ENCODE results near the gene SUPT5H.

Gene SUPT5H

GRCh38 chr19:39401549-39402345 is 43.6 kb upstream of the SUPT5H start:
- Histone ChIP-seq H3K79me2 (ENCODE audit: insufficient read depth, low read length) (no peaks in the 10 kb centered on the region; the same call in 1 of the 2 replicates), H3K4me3 (ENCODE audit: insufficient read depth, low read length, poor library complexity, severe bottlenecking) (no peak overlapping the region), H3K36me3 (ENCODE audit: low read length) (no peaks in the 10 kb centered on the region), H3F3A (ENCODE audit: insufficient read depth) (peaks cover 30% of the 10 kb centered on the region), H3K9me2 (replicated peaks; ENCODE audit: insufficient read depth, low read length) (no peaks in the 10 kb centered on the region), H3K9ac (ENCODE audit: low read length) (peak overlapping the region; percentile 45), H3K27ac (ENCODE audit: low read depth, low read length) (peak overlapping the region; percentile 57), H3K27me3 (ENCODE audit: low read length) (no peaks in the 10 kb centered on the region), H4K20me1 (ENCODE audit: low read depth, low read length) (no peaks in the 10 kb centered on the region), H3K9me3 (ENCODE audit: insufficient read depth, low read length) (no peaks in the 10 kb centered on the region), H3K4me2 (ENCODE audit: low read depth, low read length, poor library complexity, severe bottlenecking) (peak overlapping the region; percentile 45), H2AFZ (ENCODE audit: low read depth, low read length, severe bottlenecking) (peak overlapping the region; percentile 75)
- TF ChIP-seq CTCF (IDR thresholded peaks at IDR 0.05; ENCODE audit: insufficient read depth, low read length, poor library complexity, severe bottlenecking) (no peak), EZH2phosphoT487 (conservative IDR thresholded peaks at IDR 0.05; ENCODE audit: low read length) (no peak)

- TF ChIP-seq CTCF (IDR thresholded peaks at IDR 0.05; ENCODE audit: insufficient read depth, low read length, poor library complexity, severe bottlenecking), result no peak
- no peak for TF ChIP-seq EZH2phosphoT487 (conservative IDR thresholded peaks at IDR 0.05; ENCODE audit: low read length)
- peaks cover 35% of the 10 kb centered on the region for H3F3A ChIP-seq (ENCODE audit: insufficient read depth)
- no peaks in the 10 kb centered on the region for H4K20me1 ChIP-seq (ENCODE audit: low read depth, low read length)
- H3K36me3 ChIP-seq (ENCODE audit: low read length), result no peaks in the 10 kb centered on the region
- peak overlapping the region; percentile 57 for H3K27ac ChIP-seq (ENCODE audit: low read depth, low read length)
- H3K9ac ChIP-seq (ENCODE audit: low read length), result peak overlapping the region; percentile 45
- H3K4me2 ChIP-seq (ENCODE audit: low read depth, low read length, poor library complexity, severe bottlenecking), result peak overlapping the region; percentile 45
- H3K79me2 ChIP-seq (ENCODE audit: insufficient read depth, low read length), result peaks cover 5% of the 10 kb centered on the region
- no peaks in the 10 kb centered on the region for H3K27me3 ChIP-seq (ENCODE audit: low read length)
- H3K9me2 ChIP-seq (replicated peaks; ENCODE audit: insufficient read depth, low read length), result no peaks in the 10 kb centered on the region
- peak overlapping the region; percentile 75 for H2AFZ ChIP-seq (ENCODE audit: low read depth, low read length, severe bottlenecking)
- no peaks in the 10 kb centered on the region for H3K9me3 ChIP-seq (ENCODE audit: insufficient read depth, low read length)
- H3K4me3 ChIP-seq (ENCODE audit: insufficient read depth, low read length, poor library complexity, severe bottlenecking), result peak overlapping the region; percentile 27
Observed at GRCh38 chr19:39402346-39403300, 42.8 kb upstream of the SUPT5H start.

GRCh38 chr19:39403331-39404312 is 41.8 kb upstream of the SUPT5H start:
- TF ChIP-seq EZH2phosphoT487 (conservative IDR thresholded peaks at IDR 0.05; ENCODE audit: low read length), result no peak
- TF ChIP-seq CTCF (IDR thresholded peaks at IDR 0.05; ENCODE audit: insufficient read depth, low read length, poor library complexity, severe bottlenecking), result no peak
- Histone ChIP-seq H3K4me3 (ENCODE audit: insufficient read depth, low read length, poor library complexity, severe bottlenecking) (no peak overlapping the region), H3K9me2 (replicated peaks; ENCODE audit: insufficient read depth, low read length) (no peaks in the 10 kb centered on the region), H3K27me3 (ENCODE audit: low read length) (no peaks in the 10 kb centered on the region), H3K9ac (ENCODE audit: low read length) (no peak overlapping the region; the same call in 1 of the 2 replicates), H4K20me1 (ENCODE audit: low read depth, low read length) (no peaks in the 10 kb centered on the region), H3K27ac (ENCODE audit: low read depth, low read length) (peak overlapping the region; percentile 57), H3K79me2 (ENCODE audit: insufficient read depth, low read length) (peaks cover 14% of the 10 kb centered on the region), H3K9me3 (ENCODE audit: insufficient read depth, low read length) (no peaks in the 10 kb centered on the region), H2AFZ (ENCODE audit: low read depth, low read length, severe bottlenecking) (no peak overlapping the region), H3K36me3 (ENCODE audit: low read length) (no peaks in the 10 kb centered on the region), H3F3A (ENCODE audit: insufficient read depth) (peaks cover 40% of the 10 kb centered on the region), H3K4me2 (ENCODE audit: low read depth, low read length, poor library complexity, severe bottlenecking) (no peak overlapping the region)
